Natural killer cell treated with Interleukin-12 subunit alpha and Interleukin-12 subunit beta and Interleukin-15 and Interleukin-18, amount 100 ng/mL, for 72 hours (primary cell): Measurements from ENCODE around the gene DPAGT1. TPM values are rescaled to one million over a fixed set of nuclear protein-coding genes. Genes with fewer than 3 reads are reported as not detected.
"Not testable (repeated sequence)": the region's sequence is repeated elsewhere in the genome, so short reads cannot be mapped to it uniquely, and the experiment has no call there.

Source experiments
- ATAC-seq, 2 donors: fragments of 150-1000 bp; cut with Tn5 transposase in 1 of 2; sonication (Bioruptor Pico), chemical (Tn5 transposase) in 1 of 2; 2 replicates each; pipeline ENCODE4 v1.10.0; 2021
- DNase-seq: peaks from one replicate; pipeline ENCODE4 v3.0.0; 2022; ENCODE audit warnings: low spot score
- H3K27ac Mint-ChIP-seq, 2 donors: 1 replicate in 1 of 2; 2 replicates in 1 of 2; pipeline ENCODE4 v1.8.0; 2022; ENCODE audit warnings: mixed read lengths in 2 of 2, mild to moderate bottlenecking in 1 of 2, moderate library complexity in 1 of 2
- H3K27me3 Mint-ChIP-seq, 2 donors: 1 replicate in 1 of 2; 2 replicates in 1 of 2; pipeline ENCODE4 v1.8.0; 2022; ENCODE audit warnings: mixed read lengths in 2 of 2
- H3K36me3 Mint-ChIP-seq: one replicate; pipeline ENCODE4 v1.8.0; 2022; ENCODE audit warnings: mixed read lengths
- H3K4me1 Mint-ChIP-seq, 2 donors: 1 replicate in 1 of 2; 2 replicates in 1 of 2; pipeline ENCODE4 v1.8.0; 2022; ENCODE audit warnings: low read depth in 2 of 2, mixed read lengths in 2 of 2, mild to moderate bottlenecking in 1 of 2
- H3K4me3 Mint-ChIP-seq: one replicate; pipeline ENCODE4 v1.8.0; 2022; ENCODE audit warnings: mixed read lengths
- H3K9me3 Mint-ChIP-seq: 2 replicates; pipeline ENCODE4 v1.8.0; 2022; ENCODE audit warnings: mixed read lengths
- total RNA-seq, 2 donors: library from RNA; stranded (reverse); gene quantifications; one replicate each; pipeline ENCODE4 v1.2.3, GENCODE V29; 2022

The DPAGT1 gene
- 10 to 100 TPM; 51.9 to 96.2 TPM for total RNA-seq

GRCh38 chr11:119101759-119102423 lies at the start of gene DPAGT1:
Gene DPAGT1, minus strand, starts transcription at chr11:119101853. Its CDS starts 198 bp downstream, at chr11:119101655.
- H3K4me3 Mint-ChIP-seq, result peak within 1 kb of the TSS; percentile 92
- no peaks in the 10 kb centered on the region for H3K9me3 Mint-ChIP-seq
- peak within 1 kb of the TSS; percentile 95 to 99 for H3K27ac Mint-ChIP-seq
- H3K4me1 Mint-ChIP-seq, result peaks cover 31 to 33% of the 10 kb centered on the region in 2 donors
- ATAC-seq (peak; percentile 90 to 94), DNase-seq (peak; percentile 88)
- H3K36me3 Mint-ChIP-seq, result peaks cover 22% of the 10 kb centered on the region
- H3K27me3 Mint-ChIP-seq, result no peaks in the 10 kb centered on the region

- H3K36me3 Mint-ChIP-seq, result no peaks in the 10 kb centered on the region
- H3K27me3 Mint-ChIP-seq, result peaks cover 42 to 56% of the 10 kb centered on the region in 2 donors
- H3K4me3 Mint-ChIP-seq, result no peak overlapping the region
- no peaks in the 10 kb centered on the region for H3K9me3 Mint-ChIP-seq
- H3K4me1 Mint-ChIP-seq, result peaks cover 12 to 14% of the 10 kb centered on the region in 2 donors
- no peak overlapping the region for H3K27ac Mint-ChIP-seq
- no peak for DNase-seq
- no peak for ATAC-seq
Observed at GRCh38 chr11:119149786-119150275, 48.2 kb upstream of the DPAGT1 start.

GRCh38 chr11:119149018-119149785 lies 47.5 kb upstream of the DPAGT1 start, which contains the start of gene ABCG4:
Gene ABCG4, plus strand, starts transcription at chr11:119149052. Its CDS starts 914 bp downstream, at chr11:119149966.
- Mint-ChIP-seq H3K27ac (no peak within 1 kb of the TSS), H3K36me3 (no peaks in the 10 kb centered on the region), H3K9me3 (no peaks in the 10 kb centered on the region), H3K4me3 (peak within 1 kb of the TSS; percentile 16), H3K27me3 (peaks cover 40 to 56% of the 10 kb centered on the region in 2 donors), H3K4me1 (peaks cover 12 to 14% of the 10 kb centered on the region in 2 donors)
- ATAC-seq (peak; percentile 58 to 71), DNase-seq (no peak)

- no peaks in the 10 kb centered on the region for H3K9me3 Mint-ChIP-seq
- no peak overlapping the region for H3K27ac Mint-ChIP-seq
- H3K4me1 Mint-ChIP-seq, result peaks cover 12 to 15% of the 10 kb centered on the region in 2 donors
- DNase-seq (no peak), ATAC-seq (no peak)
- peaks cover 42 to 54% of the 10 kb centered on the region in 2 donors for H3K27me3 Mint-ChIP-seq
- H3K4me3 Mint-ChIP-seq, result peak overlapping the region; percentile 16
- H3K36me3 Mint-ChIP-seq, result no peaks in the 10 kb centered on the region
Observed at GRCh38 chr11:119148720-119149017, 47.0 kb upstream of the DPAGT1 start.

GRCh38 chr11:119147604-119148333 lies 46.1 kb upstream of the DPAGT1 start:
- Mint-ChIP-seq H3K4me3 (peak overlapping the region; percentile 16), H3K27me3 (peaks cover 43 to 50% of the 10 kb centered on the region in 2 donors), H3K27ac (no peak overlapping the region), H3K36me3 (no peaks in the 10 kb centered on the region), H3K9me3 (no peaks in the 10 kb centered on the region), H3K4me1 (peaks cover 12 to 18% of the 10 kb centered on the region in 2 donors)
- ATAC-seq, result no peak
- DNase-seq, result no peak

- DNase-seq (no peak), ATAC-seq (no peak)
- Mint-ChIP-seq H3K27me3 (peaks cover 36 to 39% of the 10 kb centered on the region in 2 donors), H3K9me3 (no peaks in the 10 kb centered on the region), H3K4me1 (peaks cover 12 to 15% of the 10 kb centered on the region in 2 donors), H3K36me3 (no peaks in the 10 kb centered on the region), H3K4me3 (no peak overlapping the region), H3K27ac (no peak overlapping the region)
Observed at GRCh38 chr11:119145551-119145950, 43.9 kb upstream of the DPAGT1 start.

GRCh38 chr11:119144825-119145486 lies 43.3 kb upstream of the DPAGT1 start:
- DNase-seq, result no peak
- ATAC-seq, result peak; percentile 45 to 70
- no peaks in the 10 kb centered on the region for H3K36me3 Mint-ChIP-seq

GRCh38 chr11:119139276-119139675 lies 37.6 kb upstream of the DPAGT1 start:
- peaks cover 18 to 20% of the 10 kb centered on the region in 2 donors for H3K27me3 Mint-ChIP-seq
- H3K36me3 Mint-ChIP-seq, H3K27ac Mint-ChIP-seq, ATAC-seq, H3K4me1 Mint-ChIP-seq, H3K4me3 Mint-ChIP-seq, H3K9me3 Mint-ChIP-seq, DNase-seq: not testable (repeated sequence)

More at GRCh38 chr11:119144825-119145486, 43.3 kb upstream of the DPAGT1 start:
- no peak overlapping the region for H3K27ac Mint-ChIP-seq
- peaks cover 33 to 39% of the 10 kb centered on the region in 2 donors for H3K27me3 Mint-ChIP-seq
- H3K9me3 Mint-ChIP-seq, result no peaks in the 10 kb centered on the region
- H3K4me3 Mint-ChIP-seq, result no peak overlapping the region
- H3K4me1 Mint-ChIP-seq, result peaks cover 12% of the 10 kb centered on the region in 2 donors

- Mint-ChIP-seq H3K4me3 (no peak overlapping the region), H3K27me3 (peaks cover 8 to 12% of the 10 kb centered on the region in 2 donors), H3K27ac (no peak overlapping the region), H3K4me1 (peaks cover 0 to 2% of the 10 kb centered on the region in 2 donors), H3K9me3 (no peaks in the 10 kb centered on the region), H3K36me3 (peaks cover 12% of the 10 kb centered on the region)
- ATAC-seq, result no peak
- DNase-seq, result no peak
Observed at GRCh38 chr11:119134389-119134978, 32.8 kb upstream of the DPAGT1 start.

GRCh38 chr11:119130662-119131061 lies 29.0 kb upstream of the DPAGT1 start:
- peaks cover 0 to 6% of the 10 kb centered on the region in 2 donors for H3K4me1 Mint-ChIP-seq
- H3K27ac Mint-ChIP-seq, result no peak overlapping the region
- DNase-seq (no peak), ATAC-seq (no peak)
- no peak overlapping the region for H3K4me3 Mint-ChIP-seq
- peaks cover 12% of the 10 kb centered on the region for H3K36me3 Mint-ChIP-seq
- H3K9me3 Mint-ChIP-seq, result no peaks in the 10 kb centered on the region
- no peaks in the 10 kb centered on the region for H3K27me3 Mint-ChIP-seq

- no peak for DNase-seq
- Mint-ChIP-seq H3K36me3 (no peaks in the 10 kb centered on the region), H3K4me1 (peaks cover 15 to 16% of the 10 kb centered on the region in 2 donors), H3K27ac (peak overlapping the region in 1 of 2 donors; percentile 69), H3K9me3 (no peaks in the 10 kb centered on the region), H3K4me3 (no peak overlapping the region), H3K27me3 (no peaks in the 10 kb centered on the region)
- ATAC-seq, result no peak
Observed at GRCh38 chr11:119126675-119127268, 25.1 kb upstream of the DPAGT1 start.

- Mint-ChIP-seq H3K27ac (no peak overlapping the region), H3K4me3 (no peak overlapping the region), H3K9me3 (no peaks in the 10 kb centered on the region), H3K36me3 (no peaks in the 10 kb centered on the region), H3K4me1 (peaks cover 15 to 23% of the 10 kb centered on the region in 2 donors), H3K27me3 (no peaks in the 10 kb centered on the region)
- DNase-seq (no peak), ATAC-seq (no peak)
Observed at GRCh38 chr11:119125821-119126220, 24.2 kb upstream of the DPAGT1 start.
